ENCODE measurements around the gene SUGCT. TPM values are rescaled to one million over a fixed set of nuclear protein-coding genes. Genes with fewer than 3 reads are reported as not detected.

SUGCT gene
- total and polyA plus RNA-seq, 2 of the 8 experiments (the other 6 are each of a cell fraction or from before 2014, with no cell fraction given) = 2.8 to 5.4 TPM

- no peaks in the 10 kb centered on the region for H3K23me2 ChIP-seq (ENCODE audit: low read depth, low read length)
- peaks cover 6 to 17% (median 10%) of the 10 kb centered on the region in 4 experiments; a peak in 5 of 7 replicates for H3K4me1 ChIP-seq (replicated peaks in 1 of 4; ENCODE audit: control insufficient read depth in 3 of 4, insufficient read depth in 4 of 4, low read length in 3 of 4)
- H2BK120ac ChIP-seq (replicated peaks; ENCODE audit: low read depth, low read length) = no peak overlapping the region
- no peaks in the 10 kb centered on the region for H3K79me1 ChIP-seq (ENCODE audit: low read depth, low read length)
- H2BK20ac ChIP-seq (ENCODE audit: low read length) = no peak overlapping the region
- no peak overlapping the region for H4K8ac ChIP-seq (ENCODE audit: extremely low read depth, insufficient read depth, low read length)
- POLR2A ChIA-PET (ENCODE audit: partially characterized antibody) = no interaction called here
- no peak overlapping the region for H3K4ac ChIP-seq (replicated peaks; ENCODE audit: insufficient read length, low read depth, low read length)
- H4K5ac ChIP-seq (ENCODE audit: insufficient read length, low read depth, low read length) = no peak overlapping the region
- H3K23ac ChIP-seq (ENCODE audit: insufficient read length) = no peak overlapping the region
- 92% methylated on average over 3 of the region's 3 CpGs; no CpG with 5 or more reads in 1 of the 2 experiments for WGBS, 2 experiments (ENCODE audit: extremely low coverage in 1 of 2, insufficient coverage in 1 of 2, insufficient read length in 1 of 2, insufficient replicate concordance in 2 of 2, low coverage in 1 of 2, low lambda C conversion rate in 2 of 2, missing lambda C conversion rate in 1 of 2)
- H3K4me2 ChIP-seq (ENCODE audit: insufficient read depth in 1 of 2, low read depth in 2 of 2, low read length in 2 of 2) = no peak overlapping the region
- CTCF ChIA-PET (ENCODE audit: partially characterized antibody) = no interaction called here
- H3K56ac ChIP-seq (replicated peaks; ENCODE audit: insufficient read length, low read depth, low read length) = no peak overlapping the region
- DNase-seq (ENCODE audit: low read depth in 1 of 2, low spot score in 2 of 2) = no peak
- no peaks in the 10 kb centered on the region for H3K79me2 ChIP-seq (ENCODE audit: control insufficient read depth in 1 of 2, insufficient read depth in 2 of 2, low read length in 2 of 2)
- H4K20me1 ChIP-seq (replicated peaks in 1 of 2; ENCODE audit: control insufficient read depth in 1 of 2, insufficient read depth in 2 of 2, low read length in 2 of 2) = no peaks in the 10 kb centered on the region
- H3K9ac ChIP-seq (replicated peaks in 1 of 4; ENCODE audit: extremely low read depth in 1 of 4, low read depth in 3 of 4, low read length in 3 of 4) = no peak overlapping the region
- H4K91ac ChIP-seq (replicated peaks; ENCODE audit: insufficient read length, low read length) = no peak overlapping the region
- H3K27me3 ChIP-seq (replicated peaks in 1 of 4; ENCODE audit: control insufficient read depth in 3 of 4, extremely low read depth in 1 of 4, insufficient read depth in 3 of 4, low read length in 3 of 4) = no peaks in the 10 kb centered on the region
- no peak overlapping the region for H3K18ac ChIP-seq (ENCODE audit: extremely low read depth, low read length)
- no peak overlapping the region for H2BK12ac ChIP-seq (ENCODE audit: low read depth, low read length)
- no peak overlapping the region for H3K27ac ChIP-seq (ENCODE audit: low read depth, low read length)
- H2AFZ ChIP-seq (ENCODE audit: low read length) = no peak overlapping the region
- no peak overlapping the region for H2AK5ac ChIP-seq (ENCODE audit: low read depth, low read length)
- H3K14ac ChIP-seq (ENCODE audit: insufficient read length) = no peak overlapping the region
- FAIRE-seq = no peak
- H3K9me3 ChIP-seq (ENCODE audit: insufficient read depth in 2 of 2, low read depth in 1 of 2, low read length in 1 of 2) = no peaks in the 10 kb centered on the region
- H2BK5ac ChIP-seq (ENCODE audit: low read depth, low read length) = no peak overlapping the region
- H3K4me3 ChIP-seq (ENCODE audit: extremely low read depth in 1 of 4, insufficient read depth in 2 of 4, low read depth in 3 of 4, low read length in 4 of 4) = no peak overlapping the region
- no peaks in the 10 kb centered on the region for H3K36me3 ChIP-seq (ENCODE audit: control insufficient read depth in 2 of 4, insufficient read depth in 4 of 4, low read length in 3 of 4)
- H2BK15ac ChIP-seq (ENCODE audit: low read length) = no peak overlapping the region
- TF ChIP-seq CTCF (IDR thresholded peaks at IDR 0.05; ENCODE audit: control extremely low read depth in 1 of 3, insufficient read depth in 1 of 3, low read depth in 1 of 3, low read length in 3 of 3) (no peak), E2F6 (IDR thresholded peaks at IDR 0.05) (no peak), YY1 (IDR thresholded peaks at IDR 0.05; ENCODE audit: low read depth, low read length) (no peak), CTBP2 (IDR thresholded peaks at IDR 0.05; ENCODE audit: borderline replicate concordance, insufficient read depth, insufficient read length, low read length) (no peak), ATF2 (IDR thresholded peaks at IDR 0.05; ENCODE audit: low read length) (no peak), KDM4A (IDR thresholded peaks at IDR 0.05; ENCODE audit: low read depth, low read length, severe bottlenecking) (no peak), SP4 (IDR thresholded peaks at IDR 0.05; ENCODE audit: low read length) (no peak), CHD1 (IDR thresholded peaks at IDR 0.05; ENCODE audit: low read depth, low read length) (no peak), KDM5A (IDR thresholded peaks at IDR 0.05; ENCODE audit: low read length) (no peak), SUZ12 (IDR thresholded peaks at IDR 0.05; ENCODE audit: low read length) (no peak)
Measured at GRCh38 chr7:40824461-40824860, 689.7 kb downstream of the SUGCT start.
